NK-92 treated with Interleukin-12 subunit alpha and Interleukin-12 subunit beta, amount 100 ng/mL, for 24 hours (cell line): ENCODE results near the gene CCDC169.
"Not testable (repeated sequence)": the region's sequence is repeated elsewhere in the genome, so short reads cannot be mapped to it uniquely, and the experiment has no call there.

Experiments
- DNase-seq: peaks from one replicate; lab custom pipeline; 2025; lab: John Stamatoyannopoulos, UW

CCDC169 gene

DNA sequence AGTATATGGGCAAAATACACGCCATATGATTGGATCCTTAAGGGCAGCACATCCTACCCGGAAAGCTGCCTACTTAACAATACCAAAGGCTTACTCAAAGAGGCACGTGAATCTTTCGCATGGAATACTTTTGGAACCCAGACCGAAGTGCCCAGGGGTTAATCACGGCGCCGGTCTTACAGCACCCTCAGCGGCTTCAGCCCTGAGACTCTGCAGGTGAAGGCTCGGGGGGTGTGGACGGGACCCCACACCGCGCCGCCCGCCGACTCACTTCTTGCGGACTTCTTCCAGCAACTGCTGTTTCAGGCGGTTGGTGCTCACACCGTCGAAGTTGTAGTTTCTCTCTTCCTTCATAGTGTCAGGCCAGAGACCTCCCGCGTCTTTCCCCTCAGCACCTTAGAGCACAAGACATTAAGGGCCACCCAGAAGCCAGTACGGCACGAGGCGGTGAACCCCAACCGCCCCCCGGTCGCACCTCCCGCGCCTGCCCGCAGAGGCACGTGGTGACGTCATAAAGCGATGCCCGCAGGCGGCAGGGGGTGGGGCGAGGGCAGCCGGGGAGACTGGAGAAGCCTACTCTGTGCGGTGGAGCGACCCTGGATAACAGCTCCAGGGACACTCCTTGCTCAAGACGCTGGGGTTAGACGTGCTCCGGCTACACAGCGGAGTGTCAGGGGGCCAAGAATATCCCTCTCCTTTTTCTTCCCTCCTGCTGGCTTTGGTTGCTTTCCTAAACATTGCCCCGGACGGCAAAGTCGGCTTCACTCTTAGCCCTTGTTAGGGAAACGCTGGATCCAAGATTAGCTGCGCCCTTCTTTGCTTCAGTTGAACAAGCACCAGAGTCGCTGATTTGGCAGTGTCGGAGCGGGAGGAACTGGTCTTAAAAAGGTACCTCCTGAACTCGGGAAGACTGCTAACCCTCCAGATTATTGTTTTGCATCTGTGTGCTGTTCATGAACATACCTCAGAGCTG lies at the start of gene CCDC169:
Gene CCDC169, minus strand, starts transcription at position 449 of the 973 bp plus-strand sequence. Its CDS starts 95 bp downstream, at position 354.
- no peak for DNase-seq

- peak; percentile 45 for DNase-seq
These were observed 48.8 kb upstream of the CCDC169 start, which contains the start of gene SPART for GRCh38 chr13:36346222-36347083. Gene SPART (minus strand): TSS chr13:36346394. CDS start chr13:36335830, 10,564 bp downstream.

DNA sequence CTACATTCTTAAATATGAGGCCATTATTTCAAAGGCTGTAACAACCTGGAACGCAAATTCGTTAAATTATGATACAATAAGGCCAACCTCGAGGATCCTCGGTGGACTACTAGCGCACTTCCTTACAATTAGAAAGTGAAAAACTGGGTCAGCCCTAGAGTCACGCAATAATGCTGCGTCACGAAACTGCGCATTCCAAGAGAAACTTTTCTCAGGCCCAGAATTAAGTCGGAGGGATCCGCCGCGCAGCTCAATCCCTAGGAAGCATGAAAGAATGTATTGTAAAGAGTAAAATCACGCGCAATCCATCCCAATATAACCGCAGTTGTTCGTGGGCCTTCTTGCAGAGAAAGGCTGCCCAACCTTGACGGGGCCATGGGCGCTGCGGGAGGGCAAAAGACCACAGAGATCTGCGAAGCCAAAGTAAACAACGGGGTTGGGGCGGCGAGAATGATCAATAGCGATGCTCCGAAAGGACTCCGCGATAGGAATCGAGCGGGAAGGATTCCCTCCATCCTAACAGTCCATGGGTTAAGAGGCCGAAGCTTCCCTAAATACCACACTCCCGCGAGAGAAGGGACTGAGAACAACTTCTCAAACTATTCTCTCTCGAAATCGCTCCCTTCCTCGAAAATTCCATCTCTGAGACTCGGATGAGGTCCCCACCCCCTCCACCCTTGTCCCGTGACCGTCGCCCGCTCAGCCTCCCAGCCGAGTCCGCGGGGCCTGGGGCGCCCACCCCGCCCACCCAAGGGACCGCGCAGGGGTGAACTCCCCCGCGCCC lies 48.0 kb upstream of the CCDC169 start:
- no peak for DNase-seq

DNA sequence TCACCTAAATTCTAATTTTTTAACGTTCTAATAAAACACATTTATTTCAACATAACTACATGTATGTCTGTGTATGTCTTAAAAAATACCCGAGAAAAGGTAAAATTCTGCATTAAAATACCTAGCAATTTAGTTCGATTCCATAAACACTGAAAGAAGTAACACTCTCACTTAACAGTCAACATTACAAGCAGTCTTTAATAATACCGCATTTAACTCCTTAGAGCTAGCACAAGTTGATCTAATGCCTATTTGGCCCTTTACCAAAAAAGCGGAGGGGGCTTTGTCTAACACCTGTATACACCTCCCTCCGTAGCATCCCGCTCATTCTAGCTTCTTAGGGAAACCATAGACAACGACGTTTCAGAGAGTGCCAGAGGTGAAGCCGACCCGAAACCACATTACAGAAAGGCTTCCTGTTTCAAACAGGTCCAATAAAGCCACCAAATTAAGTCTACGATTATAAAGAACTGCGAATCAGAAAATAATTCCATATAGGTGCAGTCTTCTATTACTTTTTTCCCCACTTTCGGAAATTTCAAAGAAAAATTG lies 47.3 kb upstream of the CCDC169 start:
- DNase-seq = no peak

GRCh38 chr13:36344173-36344572 lies 46.6 kb upstream of the CCDC169 start:
- DNase-seq = no peak

GRCh38 chr13:36343766-36344165 lies 46.2 kb upstream of the CCDC169 start:
- DNase-seq = no peak

DNA sequence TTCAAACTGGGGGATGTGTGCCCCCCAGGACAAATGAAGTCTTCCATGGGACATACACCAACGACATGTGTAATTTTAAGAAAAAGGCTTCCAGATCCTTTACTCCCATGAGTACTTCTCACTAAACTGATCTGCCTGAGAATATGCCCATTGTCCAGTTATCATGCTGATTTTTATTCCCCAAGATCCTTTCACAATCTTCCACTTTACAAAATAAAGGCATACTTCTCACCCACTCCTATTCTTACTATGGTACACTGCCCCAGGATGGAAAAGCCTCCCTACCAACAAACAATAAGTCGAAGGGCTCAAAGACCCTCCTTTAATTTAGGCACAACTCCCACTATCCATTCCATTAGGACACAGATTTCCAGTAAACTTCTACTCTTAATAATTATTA lies 45.1 kb upstream of the CCDC169 start:
- no peak for DNase-seq

GRCh38 chr13:36341718-36342117 lies 44.1 kb upstream of the CCDC169 start:
- no peak for DNase-seq

- no peak for DNase-seq
These were observed 42.1 kb upstream of the CCDC169 start for GRCh38 chr13:36339600-36340155.

GRCh38 chr13:36337938-36338641 lies 40.5 kb upstream of the CCDC169 start:
- DNase-seq = no peak

- DNase-seq = no peak
These were observed 35.4 kb upstream of the CCDC169 start for GRCh38 chr13:36332986-36333385.

GRCh38 chr13:36332255-36332654 lies 34.6 kb upstream of the CCDC169 start:
- DNase-seq = not testable (repeated sequence)

GRCh38 chr13:36331280-36331679 lies 33.7 kb upstream of the CCDC169 start:
- no peak for DNase-seq

DNA sequence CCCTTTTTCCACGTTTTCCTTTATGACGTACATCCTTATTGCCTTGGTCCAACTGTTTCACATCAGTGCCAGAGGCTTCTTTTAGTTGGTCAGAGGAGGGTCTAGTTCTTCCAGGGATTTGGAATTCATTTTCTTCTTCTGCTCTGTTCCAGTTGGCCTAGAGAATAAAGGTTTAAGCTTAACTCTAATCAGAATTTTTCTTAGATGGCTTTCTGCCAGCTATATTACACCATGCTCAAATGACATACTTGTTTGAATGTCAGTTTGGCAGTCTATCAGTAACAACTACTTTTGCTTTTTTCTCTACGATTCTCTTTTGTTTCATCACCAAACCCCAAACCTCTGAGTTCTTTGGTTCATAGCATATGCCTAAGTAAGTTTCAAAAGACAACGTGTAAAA lies 31.7 kb upstream of the CCDC169 start:
- no peak for DNase-seq

GRCh38 chr13:36328821-36329220 lies 31.2 kb upstream of the CCDC169 start:
- DNase-seq = no peak

DNA sequence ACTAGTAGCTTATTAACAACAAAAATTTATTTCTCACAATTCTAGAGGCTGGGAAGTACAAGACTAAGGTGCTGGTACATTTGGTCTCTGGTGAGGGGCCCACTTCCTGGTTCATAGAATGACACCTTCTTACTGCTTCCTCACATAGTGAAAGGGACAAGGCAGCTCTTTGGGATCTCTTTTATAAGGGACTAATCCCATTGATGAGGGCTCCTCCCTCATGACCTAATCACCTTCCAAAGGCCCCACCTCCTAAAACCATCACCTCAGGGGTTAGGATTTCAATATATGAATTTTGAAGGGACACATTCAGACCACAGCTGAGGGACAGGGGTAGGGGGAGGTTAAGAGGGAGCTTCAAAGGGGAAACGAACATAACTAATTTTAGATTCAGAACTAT lies 28.3 kb upstream of the CCDC169 start:
- DNase-seq = no peak

GRCh38 chr13:36324881-36325280 lies 27.3 kb upstream of the CCDC169 start:
- not testable (repeated sequence) for DNase-seq

GRCh38 chr13:36323951-36324566 lies 26.4 kb upstream of the CCDC169 start:
- no peak for DNase-seq

DNA sequence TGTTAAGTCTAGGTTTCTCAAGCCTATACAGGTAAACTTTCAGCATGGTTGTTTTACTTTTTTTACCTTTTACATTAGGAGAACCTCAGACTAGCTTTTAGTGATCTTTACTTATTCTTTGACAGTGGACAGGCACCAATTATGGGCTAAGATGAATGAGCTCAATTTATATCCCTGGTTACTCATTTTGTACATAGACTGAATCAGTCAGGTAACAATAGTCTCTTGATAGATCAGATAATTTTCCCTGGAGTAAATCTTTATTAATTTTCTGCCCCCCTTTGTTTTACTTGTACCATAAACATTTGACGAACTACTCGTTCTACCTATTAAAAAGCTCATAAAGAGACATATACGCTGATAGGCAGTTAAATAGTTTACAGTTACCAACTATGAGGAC lies 25.8 kb upstream of the CCDC169 start:
- no peak for DNase-seq

DNA sequence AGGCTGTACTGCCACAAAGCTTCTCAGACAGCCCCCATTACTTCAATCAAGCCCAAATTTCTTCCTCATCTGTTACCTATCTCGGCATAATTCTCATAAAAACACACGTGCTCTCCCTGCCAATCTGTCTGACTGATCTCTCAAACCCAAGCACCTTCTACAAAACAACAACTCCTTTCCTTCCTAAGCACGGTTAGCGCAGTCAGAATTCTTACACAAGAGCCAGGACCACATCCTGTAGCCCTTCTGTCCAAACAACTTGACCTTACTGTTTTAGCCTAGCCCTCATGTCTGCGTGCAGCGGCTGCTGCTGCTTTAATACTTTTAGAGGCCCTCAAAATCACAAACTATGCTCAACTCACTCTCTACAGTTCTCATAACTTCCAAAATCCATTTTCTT lies 22.2 kb upstream of the CCDC169 start:
- not testable (repeated sequence) for DNase-seq
